ENCODE results near the gene ABCA5.

ABCA5 gene

DNA sequence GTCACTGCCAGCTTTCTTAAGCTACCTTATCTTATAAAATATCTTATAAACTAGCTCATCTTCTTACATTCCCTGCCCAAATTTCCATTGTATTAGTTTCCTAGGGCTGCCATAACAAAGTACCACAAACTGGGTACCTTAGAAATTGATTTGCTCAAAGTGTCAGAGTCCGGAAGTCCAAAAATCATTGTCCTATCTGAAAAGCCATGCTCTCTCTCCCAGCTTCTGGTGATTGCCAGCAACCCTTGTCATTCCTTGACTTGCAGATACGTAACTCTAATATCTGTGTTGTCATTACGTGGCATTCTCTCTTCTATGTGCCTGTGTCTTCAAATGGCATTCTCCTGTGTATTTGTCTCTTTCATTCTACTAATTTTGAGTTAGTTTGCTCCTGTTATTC, 96.0 kb downstream of the ABCA5 start:
- no peak overlapping the region for H3K4me3 ChIP-seq (ENCODE audit: low read depth, low read length)
- TF ChIP-seq, protein P1, sequence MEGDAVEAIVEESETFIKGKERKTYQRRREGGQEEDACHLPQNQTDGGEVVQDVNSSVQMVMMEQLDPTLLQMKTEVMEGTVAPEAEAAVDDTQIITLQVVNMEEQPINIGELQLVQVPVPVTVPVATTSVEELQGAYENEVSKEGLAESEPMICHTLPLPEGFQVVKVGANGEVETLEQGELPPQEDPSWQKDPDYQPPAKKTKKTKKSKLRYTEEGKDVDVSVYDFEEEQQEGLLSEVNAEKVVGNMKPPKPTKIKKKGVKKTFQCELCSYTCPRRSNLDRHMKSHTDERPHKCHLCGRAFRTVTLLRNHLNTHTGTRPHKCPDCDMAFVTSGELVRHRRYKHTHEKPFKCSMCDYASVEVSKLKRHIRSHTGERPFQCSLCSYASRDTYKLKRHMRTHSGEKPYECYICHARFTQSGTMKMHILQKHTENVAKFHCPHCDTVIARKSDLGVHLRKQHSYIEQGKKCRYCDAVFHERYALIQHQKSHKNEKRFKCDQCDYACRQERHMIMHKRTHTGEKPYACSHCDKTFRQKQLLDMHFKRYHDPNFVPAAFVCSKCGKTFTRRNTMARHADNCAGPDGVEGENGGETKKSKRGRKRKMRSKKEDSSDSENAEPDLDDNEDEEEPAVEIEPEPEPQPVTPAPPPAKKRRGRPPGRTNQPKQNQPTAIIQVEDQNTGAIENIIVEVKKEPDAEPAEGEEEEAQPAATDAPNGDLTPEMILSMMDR (IDR thresholded peaks at IDR 0.05; ENCODE audit: borderline replicate concordance, insufficient read depth, low read depth, low read length), result no peak

DNA sequence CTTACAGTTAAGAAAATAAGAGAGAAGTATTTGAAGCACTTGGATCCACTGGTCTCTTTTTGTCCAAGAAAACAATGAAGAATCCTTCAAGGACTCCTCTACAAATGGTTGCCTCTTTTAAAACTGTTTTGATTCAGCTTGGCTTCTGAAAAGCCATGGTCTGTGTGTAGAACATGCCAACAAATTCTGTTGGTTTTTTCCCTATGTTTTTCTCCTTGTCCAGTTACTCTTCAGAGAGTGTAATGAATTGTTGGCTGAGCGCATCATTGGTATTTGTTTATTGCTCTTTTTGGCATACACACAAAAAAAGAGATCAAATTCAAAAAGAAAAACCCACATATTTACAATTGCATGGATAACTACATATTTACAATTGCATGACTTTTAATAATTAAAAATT, 98.4 kb downstream of the ABCA5 start, which contains the start of gene ABCA10:
Gene ABCA10 (minus strand): TSS at position 249 of the 400 bp plus-strand sequence. CDS start 3,466 bp downstream, outside the sequence.
- TF ChIP-seq, protein P1 (IDR thresholded peaks at IDR 0.05; ENCODE audit: borderline replicate concordance, insufficient read depth, low read depth, low read length), result no peak

DNA sequence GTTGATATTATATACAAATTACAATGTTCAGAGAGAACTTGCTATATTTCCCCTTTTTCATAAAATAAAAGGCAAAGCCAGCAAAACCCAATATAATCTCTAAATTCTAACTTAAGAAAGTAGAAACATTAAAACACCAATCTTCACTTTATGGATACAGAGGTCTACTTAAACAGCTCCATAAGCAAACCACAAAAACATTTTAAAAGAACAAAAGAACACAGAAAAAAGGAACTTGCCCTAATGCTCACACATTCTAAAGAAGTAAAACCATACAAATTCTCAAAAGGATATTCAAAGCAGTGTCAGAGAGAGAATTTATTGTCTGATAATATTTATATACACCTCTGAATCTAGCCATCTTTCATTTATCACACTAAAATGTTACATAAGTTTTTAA, 98.9 kb downstream of the ABCA5 start:
- H3K4me3 ChIP-seq (ENCODE audit: low read depth, low read length), result no peak overlapping the region
- TF ChIP-seq, protein P1 (IDR thresholded peaks at IDR 0.05; ENCODE audit: borderline replicate concordance, insufficient read depth, low read depth, low read length), result no peak

More for the DNA sequence above, 98.4 kb downstream of the ABCA5 start, which contains the start of gene ABCA10:
- H3K4me3 ChIP-seq (ENCODE audit: low read depth, low read length), result no peak within 1 kb of the TSS

DNA sequence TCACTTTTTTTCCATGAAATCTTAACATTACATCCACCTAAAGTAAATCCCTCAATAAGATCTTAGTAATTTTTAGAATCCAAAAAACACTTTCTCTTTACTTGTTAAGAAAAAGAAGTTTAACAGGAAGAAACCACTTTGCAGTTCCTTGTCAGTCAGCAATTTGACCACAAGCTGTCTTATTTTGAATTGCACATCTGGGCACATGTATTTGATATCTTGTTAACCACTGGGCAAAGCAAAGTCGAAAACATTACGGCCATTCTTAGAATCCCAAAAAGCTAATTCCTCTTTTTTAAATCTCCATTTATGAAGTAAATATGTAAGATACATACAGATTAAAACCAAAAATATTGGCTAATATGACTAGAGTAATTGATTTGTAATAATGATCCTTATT, 99.4 kb downstream of the ABCA5 start:
- TF ChIP-seq, protein P1 (IDR thresholded peaks at IDR 0.05; ENCODE audit: borderline replicate concordance, insufficient read depth, low read depth, low read length), result no peak
- no peak overlapping the region for H3K4me3 ChIP-seq (ENCODE audit: low read depth, low read length)

DNA sequence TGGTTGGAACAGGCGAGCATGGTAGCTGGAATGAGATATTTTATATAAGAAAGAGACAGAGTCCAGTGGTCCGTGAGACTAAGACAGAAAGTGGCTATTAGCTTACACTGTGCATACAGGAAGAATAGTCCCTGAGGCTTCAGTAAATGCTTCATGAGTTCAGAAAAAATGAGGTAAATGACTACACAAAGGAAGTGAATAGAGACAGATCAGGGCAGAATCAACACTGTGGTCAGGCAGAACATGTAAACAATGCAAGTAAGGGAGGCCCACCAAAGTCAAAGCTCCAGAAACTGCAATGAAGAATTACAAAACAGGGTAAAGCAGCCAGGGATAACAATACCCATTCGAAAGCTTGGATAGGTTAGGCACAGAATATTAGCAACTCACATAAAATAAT, 103.1 kb downstream of the ABCA5 start:
- no peak overlapping the region for H3K4me3 ChIP-seq (ENCODE audit: low read depth, low read length)
- TF ChIP-seq, protein P1 (IDR thresholded peaks at IDR 0.05; ENCODE audit: borderline replicate concordance, insufficient read depth, low read depth, low read length), result no peak

DNA sequence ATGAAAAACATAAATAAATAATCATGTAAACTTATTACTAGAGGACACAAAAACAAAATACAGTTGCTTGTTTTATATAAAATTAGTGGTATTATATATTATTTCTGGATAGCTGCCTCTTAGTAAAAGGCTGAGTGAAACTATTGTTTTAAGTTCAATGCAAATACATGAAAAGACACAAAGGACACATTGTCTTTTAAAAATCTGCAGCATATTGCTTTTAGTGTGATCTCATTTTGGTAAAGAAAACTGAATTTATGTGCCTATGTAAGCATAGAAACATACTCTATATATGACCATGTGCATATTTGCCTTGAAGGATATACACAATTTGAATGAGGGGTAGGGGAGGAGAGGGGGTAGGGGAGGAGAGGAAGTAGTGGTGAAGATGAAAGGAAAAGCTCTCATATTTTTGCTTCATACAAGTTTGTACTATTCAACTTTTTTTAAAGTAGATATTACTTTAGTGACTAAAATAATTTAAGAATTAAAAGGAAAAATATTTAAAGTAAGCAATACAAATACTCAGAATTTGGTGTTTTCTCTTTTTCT, 104.2 kb downstream of the ABCA5 start:
- TF ChIP-seq, protein P1 (IDR thresholded peaks at IDR 0.05; ENCODE audit: borderline replicate concordance, insufficient read depth, low read depth, low read length), result no peak
- H3K4me3 ChIP-seq (ENCODE audit: low read depth, low read length), result no peak overlapping the region

DNA sequence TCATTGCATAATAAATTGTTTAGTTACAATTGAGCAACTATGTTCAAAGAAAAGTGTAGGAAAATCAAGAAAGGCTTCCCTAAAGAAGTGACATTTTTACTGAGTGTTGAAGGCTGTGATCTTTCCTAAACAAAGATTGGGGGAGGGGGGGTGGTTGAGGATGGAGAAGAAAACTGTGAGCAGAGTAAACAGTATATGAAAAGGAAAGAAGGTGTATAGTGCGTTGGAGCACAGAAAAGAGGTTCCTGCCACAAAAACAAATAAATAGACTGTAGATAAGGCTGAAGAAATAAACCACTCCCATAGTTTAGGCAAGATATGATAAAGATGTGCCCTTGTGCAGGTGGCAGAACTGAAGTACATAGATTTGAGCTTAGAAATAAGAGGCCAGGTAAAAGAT, 106.8 kb downstream of the ABCA5 start:
- TF ChIP-seq, protein P1 (IDR thresholded peaks at IDR 0.05; ENCODE audit: borderline replicate concordance, insufficient read depth, low read depth, low read length), result no peak
- no peak overlapping the region for H3K4me3 ChIP-seq (ENCODE audit: low read depth, low read length)

Data from GM12875 (cell line).